Cortex of kidney (tissue), 1 donor: ENCODE data around the gene P2RY12.

ENCODE experiments used
- DNase-seq: peaks from one replicate; lab custom pipeline; 2025; lab: John Stamatoyannopoulos, UW

The P2RY12 gene

DNA sequence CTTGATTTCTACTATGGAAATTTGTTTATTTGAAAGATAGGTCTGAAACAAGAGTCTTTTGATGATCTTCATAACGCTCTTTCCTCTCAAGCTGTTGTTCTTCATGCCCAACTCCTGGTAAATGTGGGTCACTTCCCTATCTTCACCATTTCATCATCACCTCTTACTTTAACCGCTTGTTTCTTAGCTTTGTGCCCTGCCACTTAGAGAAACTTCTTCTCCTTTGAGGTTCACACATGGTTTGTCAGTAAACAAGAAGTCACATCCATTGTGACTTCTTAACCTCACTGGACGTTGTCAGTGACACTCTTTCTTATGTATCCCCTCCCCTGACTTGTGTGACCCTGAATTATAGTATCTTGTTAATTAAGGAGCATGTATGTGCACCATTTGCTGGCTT, 38.3 kb downstream of the P2RY12 start:
- DNase-seq, result no peak

GRCh38 chr3:151345859-151346258, 38.7 kb downstream of the P2RY12 start:
- no peak for DNase-seq

DNA sequence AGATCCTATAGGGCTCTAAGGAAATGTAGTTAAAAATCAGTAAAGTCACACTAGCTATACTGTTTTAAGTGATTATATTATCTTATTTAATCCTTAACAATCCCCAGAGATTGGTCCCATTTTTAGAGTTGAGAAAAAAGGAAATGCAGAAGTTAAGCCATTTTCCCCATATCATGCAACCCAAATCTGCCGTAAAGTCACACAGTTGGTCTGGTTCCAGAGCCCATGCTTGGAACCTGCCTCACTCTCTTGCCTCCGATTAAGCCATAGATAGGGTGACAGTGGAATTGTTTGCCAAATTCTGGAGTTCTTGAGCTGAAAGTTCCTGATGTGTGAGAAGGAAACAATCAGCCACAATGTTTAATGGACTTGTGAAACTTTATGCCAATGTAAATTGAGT, 52.9 kb downstream of the P2RY12 start:
- DNase-seq, result no peak

- no peak for DNase-seq
Measured at GRCh38 chr3:151330899-151331298, 53.7 kb downstream of the P2RY12 start.

DNA sequence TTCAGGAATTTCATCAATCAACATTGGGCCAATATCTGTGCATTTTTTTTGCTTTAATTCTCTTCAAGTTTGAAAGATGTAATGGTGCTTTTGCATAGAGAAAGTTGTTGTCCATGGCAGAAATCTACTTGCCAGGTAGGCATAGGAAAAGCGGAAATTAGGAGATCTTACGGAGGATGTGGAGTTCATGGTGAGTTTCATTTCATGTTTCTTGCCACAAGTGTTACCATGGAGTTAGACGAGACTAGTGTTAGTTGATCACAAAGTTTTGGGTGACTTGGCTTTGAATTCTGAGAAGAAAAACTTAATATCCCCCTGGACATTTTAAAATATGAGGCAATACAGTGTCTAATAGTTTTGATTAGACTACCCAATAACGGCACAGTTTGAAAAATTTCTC, 54.2 kb downstream of the P2RY12 start:
- DNase-seq, result no peak

DNA sequence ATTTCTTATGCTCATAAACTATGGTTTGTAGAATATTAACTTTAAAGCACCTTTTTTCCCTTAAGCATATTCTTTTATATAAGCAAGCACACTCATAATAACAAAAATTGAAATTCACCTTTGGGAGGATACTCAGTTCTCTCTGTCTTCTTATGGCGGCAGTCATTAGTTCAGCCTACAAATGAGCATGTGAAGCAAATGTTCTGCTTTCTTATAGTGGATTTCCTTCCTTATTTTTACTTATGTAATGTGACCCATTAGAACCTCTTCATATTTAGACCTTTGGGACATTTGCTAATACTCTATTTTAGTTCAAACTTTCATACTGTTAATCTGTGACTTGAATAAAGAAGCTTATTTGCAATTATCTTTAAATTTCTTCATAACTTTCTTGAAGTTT, 55.2 kb downstream of the P2RY12 start, which contains the start of gene P2RY13:
TSS of gene P2RY13 (minus strand) at position 187 of the 400 bp plus-strand sequence. CDS start at position 166, 21 bp downstream.
- no peak for DNase-seq

DNA sequence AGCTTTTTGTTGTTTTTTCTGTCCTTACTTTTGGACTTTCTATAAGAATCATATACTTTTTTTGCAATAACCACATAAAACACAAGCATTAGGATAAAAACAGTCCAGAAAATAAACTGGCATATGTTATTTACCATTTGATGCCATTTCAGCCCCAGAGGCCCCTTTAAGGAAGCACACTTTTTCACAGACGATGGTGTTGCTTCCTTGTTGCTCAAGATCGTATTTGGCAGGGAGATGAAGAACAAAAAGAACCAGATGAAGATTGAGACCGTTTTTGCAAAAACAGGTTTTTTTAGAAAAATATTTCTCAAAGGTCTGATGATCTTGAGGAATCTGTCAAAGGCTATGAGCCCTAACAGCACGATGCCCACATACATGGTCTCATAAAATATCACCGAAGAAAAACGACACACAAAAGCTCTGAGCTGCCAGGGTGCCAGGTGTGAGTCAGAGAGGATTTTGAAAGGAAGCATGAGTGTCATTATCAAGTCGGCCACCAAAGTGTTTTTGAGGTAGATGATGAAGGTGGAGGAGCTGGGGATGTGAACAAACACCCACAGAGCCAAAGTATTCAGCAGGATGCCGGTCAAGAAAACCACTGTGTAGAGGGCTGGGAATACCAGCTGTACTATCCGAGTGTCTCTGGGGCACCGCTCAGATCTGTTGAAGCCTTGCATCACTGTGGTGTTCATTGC, 56.1 kb downstream of the P2RY12 start:
- no peak for DNase-seq

- no peak for DNase-seq
Measured at GRCh38 chr3:151327571-151328198, 56.9 kb downstream of the P2RY12 start.

GRCh38 chr3:151322511-151322910, 62.0 kb downstream of the P2RY12 start:
- no peak for DNase-seq

DNA sequence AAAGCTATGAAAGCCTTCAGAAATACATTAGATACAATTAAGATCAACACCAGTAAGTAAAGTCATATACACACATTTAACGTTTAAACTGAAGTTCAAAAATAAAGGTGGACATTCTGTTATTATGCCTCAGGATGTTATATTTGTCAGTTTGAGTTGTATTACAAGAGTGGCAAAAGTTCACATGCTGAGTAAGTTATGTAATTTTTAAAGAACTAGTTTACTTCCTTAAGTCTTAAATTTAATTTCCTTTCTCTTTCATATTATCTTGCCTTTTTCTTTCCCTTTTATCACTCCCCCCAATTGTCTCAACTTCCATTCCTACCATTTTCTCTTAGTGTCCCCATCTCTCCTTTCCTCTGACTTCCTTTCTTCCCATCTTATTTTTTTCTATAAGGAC, 63.0 kb downstream of the P2RY12 start:
- DNase-seq, result no peak

- no peak for DNase-seq
Measured at GRCh38 chr3:151320131-151320530, 64.4 kb downstream of the P2RY12 start.

DNA sequence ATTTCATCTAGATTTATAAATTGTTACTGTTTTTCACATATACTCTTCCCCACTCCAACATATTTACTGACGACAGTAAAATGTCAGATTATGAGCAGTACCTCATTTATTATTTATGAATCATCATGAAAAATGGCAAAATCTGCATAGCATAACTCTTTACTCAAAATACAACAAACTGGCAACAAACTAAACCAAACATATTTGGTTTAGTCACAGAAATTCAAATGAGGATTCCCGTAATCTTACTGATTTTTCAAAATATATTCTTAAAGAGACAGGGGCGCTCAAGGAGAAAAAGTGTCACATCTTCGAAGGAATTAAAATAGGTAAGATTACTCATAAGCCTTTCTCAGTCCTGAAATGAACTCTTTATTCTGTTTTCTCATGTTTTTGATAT, 64.9 kb downstream of the P2RY12 start:
- no peak for DNase-seq

DNA sequence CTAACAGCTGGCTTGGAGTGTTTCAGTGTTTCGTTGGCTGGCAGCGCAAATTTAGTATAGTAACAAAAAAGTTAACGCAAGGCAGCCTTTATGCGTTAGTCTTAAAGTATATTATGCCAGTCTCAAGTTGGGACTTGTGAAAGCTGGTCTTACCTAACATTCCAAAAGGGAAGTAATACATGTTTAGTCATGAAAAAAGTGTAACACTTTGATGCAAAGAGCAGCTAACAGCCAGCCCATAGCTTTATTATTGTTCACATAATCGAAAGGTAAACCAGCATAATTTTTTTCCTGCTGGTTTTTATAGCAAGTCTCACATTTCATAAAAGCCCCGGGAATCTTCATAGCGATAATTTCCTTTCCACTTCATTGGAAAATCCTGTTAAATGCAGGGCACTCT, 65.6 kb downstream of the P2RY12 start:
- no peak for DNase-seq

GRCh38 chr3:151318313-151318712, 66.2 kb downstream of the P2RY12 start:
- no peak for DNase-seq

DNA sequence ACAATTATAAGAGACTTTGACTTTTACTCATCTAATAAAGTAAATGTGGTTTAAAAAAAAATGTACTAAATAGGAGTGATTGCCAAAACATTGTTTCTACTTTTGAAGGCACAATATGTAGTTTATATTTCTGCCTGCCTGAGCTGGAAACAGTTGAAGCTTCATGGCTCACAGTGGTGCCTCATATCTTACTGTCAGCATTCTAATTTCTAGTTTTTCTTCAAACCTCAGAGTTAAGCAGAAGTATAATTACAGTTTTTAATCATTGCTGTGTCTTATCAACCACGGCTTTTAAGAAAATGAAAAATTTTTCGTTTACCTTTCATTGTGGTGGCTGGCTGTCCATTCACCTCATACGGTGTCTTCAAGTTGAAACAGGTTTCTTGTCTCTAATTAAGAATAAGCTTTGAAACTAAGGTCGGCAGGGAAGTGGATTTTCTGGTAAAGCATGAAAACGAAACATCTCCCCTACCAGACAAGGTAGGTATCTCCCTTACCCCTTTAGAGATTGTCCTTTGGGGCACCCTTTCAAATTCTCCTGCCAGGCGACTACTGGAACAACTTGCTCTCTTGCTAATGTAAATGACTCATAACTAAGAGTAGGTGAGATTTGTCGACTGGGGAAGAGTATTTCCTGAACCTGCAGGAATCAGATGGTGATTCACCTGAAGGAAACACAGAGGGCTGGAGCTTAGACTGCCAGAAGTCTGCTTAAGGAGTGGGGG, 68.1 kb downstream of the P2RY12 start, which contains the start of gene GPR87:
TSS of gene GPR87 (minus strand) at position 554 of the 725 bp plus-strand sequence. CDS start 16,720 bp downstream, outside the sequence.
- DNase-seq, result no peak

DNA sequence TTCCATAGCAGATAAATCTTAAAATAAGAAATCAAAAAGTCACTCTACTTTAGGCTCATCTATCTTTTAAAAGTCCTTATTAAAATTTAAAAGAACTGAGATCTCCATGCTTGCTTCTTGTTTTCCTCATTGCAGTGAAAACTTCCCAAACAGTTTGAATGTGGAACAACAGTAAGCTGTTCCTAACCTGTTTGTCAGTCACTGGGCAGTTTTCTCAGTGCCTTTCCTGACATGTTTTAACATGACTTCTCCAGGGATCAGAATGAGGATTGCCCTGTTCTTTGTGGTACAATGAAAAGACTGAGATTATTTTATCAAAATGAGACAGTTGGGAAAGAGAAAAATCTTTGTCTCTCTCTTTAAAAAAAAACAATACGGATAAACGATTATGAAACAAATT, 68.7 kb downstream of the P2RY12 start:
- no peak for DNase-seq

DNA sequence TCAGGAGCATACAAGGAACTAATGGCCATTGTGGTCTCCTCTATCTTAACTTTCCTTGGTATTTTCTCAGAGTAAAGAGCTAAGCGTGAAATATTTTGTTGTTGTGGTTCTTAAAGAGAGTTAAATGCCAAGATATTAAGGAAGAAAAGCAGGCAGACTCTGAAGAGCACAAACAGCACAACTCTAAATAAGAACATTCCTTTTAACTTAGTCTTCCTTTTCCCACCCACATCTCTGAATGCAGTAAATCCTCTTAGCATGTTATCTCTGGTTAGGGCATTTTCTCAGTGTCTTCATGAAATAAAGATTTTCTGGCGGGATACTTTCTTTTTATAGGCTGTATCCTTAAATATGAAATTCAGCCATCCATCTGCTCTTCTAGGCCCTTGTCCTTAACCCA, 69.4 kb downstream of the P2RY12 start:
- no peak for DNase-seq

DNA sequence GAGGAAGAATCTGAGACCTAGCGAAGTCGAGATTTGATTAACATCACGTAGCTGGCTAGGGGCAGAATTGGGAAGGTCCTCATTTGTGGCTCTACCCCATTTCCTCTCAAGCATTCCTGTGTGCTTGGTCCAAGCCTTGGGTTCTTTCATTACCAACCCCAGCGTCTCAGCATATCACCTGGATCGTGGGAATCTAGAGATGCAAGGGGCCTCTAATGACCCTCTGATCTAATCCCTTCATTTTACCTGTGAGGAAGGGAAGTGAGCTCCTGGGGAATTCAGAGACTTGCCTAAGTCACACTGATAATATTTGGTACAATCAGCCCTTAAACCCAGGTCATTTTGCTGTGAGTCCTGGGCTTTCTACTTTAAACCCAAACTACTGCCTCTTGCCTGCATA, 70.0 kb downstream of the P2RY12 start:
- DNase-seq, result no peak

- DNase-seq, result no peak
Measured at GRCh38 chr3:151314137-151314536, 70.4 kb downstream of the P2RY12 start.

- no peak for DNase-seq
Measured at GRCh38 chr3:151312972-151313371, 71.6 kb downstream of the P2RY12 start.

- no peak for DNase-seq
Measured at GRCh38 chr3:151309566-151309965, 75.0 kb downstream of the P2RY12 start.

- no peak for DNase-seq
Measured at GRCh38 chr3:151307583-151308488, 76.7 kb downstream of the P2RY12 start.
